ENCODE measurements around the gene DDR1. TPM values are rescaled to one million over a fixed set of nuclear protein-coding genes. Genes with fewer than 3 reads are reported as not detected.

DDR1 gene
- total RNA-seq, 1 donor from 2014 or later, result 8.2 TPM

- no peak overlapping the region for H3K27ac Mint-ChIP-seq (ENCODE audit: unreplicated experiment)
- no peak overlapping the region for H3K4me3 Mint-ChIP-seq (ENCODE audit: unreplicated experiment)
- DNase-seq (ENCODE audit: low spot score), result no peak
- H3K36me3 Mint-ChIP-seq (ENCODE audit: low read depth, unreplicated experiment), result peaks cover 16% of the 10 kb centered on the region
- no peaks in the 10 kb centered on the region for H3K27me3 Mint-ChIP-seq (ENCODE audit: unreplicated experiment)
- TF ChIP-seq CTCF (IDR thresholded peaks at IDR 0.05; ENCODE audit: unreplicated experiment), result no peak
- H3K4me1 Mint-ChIP-seq (ENCODE audit: unreplicated experiment), result no peaks in the 10 kb centered on the region
- no peaks in the 10 kb centered on the region for H3K9me3 Mint-ChIP-seq (ENCODE audit: unreplicated experiment)
These were observed 47.0 kb downstream of the DDR1 start for GRCh38 chr6:30931272-30931671.

GRCh38 chr6:30931969-30932645 lies 47.8 kb downstream of the DDR1 start, which contains the start of gene SFTA2:
Gene SFTA2 (minus strand): TSS chr6:30932170. CDS start chr6:30932096, 74 bp downstream.
- Mint-ChIP-seq H3K36me3 (ENCODE audit: low read depth, unreplicated experiment) (peaks cover 16% of the 10 kb centered on the region), H3K4me3 (ENCODE audit: unreplicated experiment) (no peak within 1 kb of the TSS), H3K4me1 (ENCODE audit: unreplicated experiment) (peaks cover 3% of the 10 kb centered on the region), H3K27ac (ENCODE audit: unreplicated experiment) (no peak within 1 kb of the TSS), H3K9me3 (ENCODE audit: unreplicated experiment) (no peaks in the 10 kb centered on the region), H3K27me3 (ENCODE audit: unreplicated experiment) (no peaks in the 10 kb centered on the region)
- DNase-seq (ENCODE audit: low spot score), result no peak
- no peak for TF ChIP-seq CTCF (IDR thresholded peaks at IDR 0.05; ENCODE audit: unreplicated experiment)

- H3K27me3 Mint-ChIP-seq (ENCODE audit: unreplicated experiment), result no peaks in the 10 kb centered on the region
- no peaks in the 10 kb centered on the region for H3K9me3 Mint-ChIP-seq (ENCODE audit: unreplicated experiment)
- TF ChIP-seq CTCF (IDR thresholded peaks at IDR 0.05; ENCODE audit: unreplicated experiment), result no peak
- peaks cover 11% of the 10 kb centered on the region for H3K36me3 Mint-ChIP-seq (ENCODE audit: low read depth, unreplicated experiment)
- DNase-seq (ENCODE audit: low spot score), result no peak
- H3K4me3 Mint-ChIP-seq (ENCODE audit: unreplicated experiment), result no peak overlapping the region
- no peak overlapping the region for H3K27ac Mint-ChIP-seq (ENCODE audit: unreplicated experiment)
- peaks cover 3% of the 10 kb centered on the region for H3K4me1 Mint-ChIP-seq (ENCODE audit: unreplicated experiment)
These were observed 48.5 kb downstream of the DDR1 start for GRCh38 chr6:30932665-30933365.

GRCh38 chr6:30935018-30935417 lies 50.7 kb downstream of the DDR1 start:
- Mint-ChIP-seq H3K27me3 (ENCODE audit: unreplicated experiment) (peaks cover 2% of the 10 kb centered on the region), H3K9me3 (ENCODE audit: unreplicated experiment) (no peaks in the 10 kb centered on the region), H3K36me3 (ENCODE audit: low read depth, unreplicated experiment) (no peaks in the 10 kb centered on the region), H3K4me1 (ENCODE audit: unreplicated experiment) (peaks cover 3% of the 10 kb centered on the region), H3K4me3 (ENCODE audit: unreplicated experiment) (peak overlapping the region; percentile 9), H3K27ac (ENCODE audit: unreplicated experiment) (no peak overlapping the region)
- no peak for TF ChIP-seq CTCF (IDR thresholded peaks at IDR 0.05; ENCODE audit: unreplicated experiment)
- DNase-seq (ENCODE audit: low spot score), result no peak

GRCh38 chr6:30937265-30937664 lies 52.9 kb downstream of the DDR1 start:
- H3K4me3 Mint-ChIP-seq (ENCODE audit: unreplicated experiment), result no peak overlapping the region
- TF ChIP-seq CTCF (IDR thresholded peaks at IDR 0.05; ENCODE audit: unreplicated experiment), result no peak
- no peaks in the 10 kb centered on the region for H3K36me3 Mint-ChIP-seq (ENCODE audit: low read depth, unreplicated experiment)
- H3K27ac Mint-ChIP-seq (ENCODE audit: unreplicated experiment), result no peak overlapping the region
- peaks cover 5% of the 10 kb centered on the region for H3K27me3 Mint-ChIP-seq (ENCODE audit: unreplicated experiment)
- no peak for DNase-seq (ENCODE audit: low spot score)
- peaks cover 6% of the 10 kb centered on the region for H3K4me1 Mint-ChIP-seq (ENCODE audit: unreplicated experiment)
- H3K9me3 Mint-ChIP-seq (ENCODE audit: unreplicated experiment), result no peaks in the 10 kb centered on the region

All from endothelial cell (in vitro differentiated cells).